Transverse colon (tissue), 4 donors: Measurements from ENCODE around the gene EXT2. TPM values are rescaled to one million over a fixed set of nuclear protein-coding genes. Genes with fewer than 3 reads are reported as not detected.

ENCODE experiments used
- DNase-seq: peaks from one replicate; pipeline ENCODE4 v3.0.0-alpha.2; 2019
- H3K27ac ChIP-seq, 4 donors: fragments of 200-600 bp; sonication (generic); 2 replicates each; pipeline ENCODE4 v1.5.1; 2016 to 2018; ENCODE audit warnings: inconsistent platforms in 4 of 4
- H3K27me3 ChIP-seq: fragments of 200-600 bp; sonication (generic); 2 replicates; pipeline ENCODE4 v1.5.1; 2017; ENCODE audit warnings: inconsistent platforms
- H3K36me3 ChIP-seq, 4 donors: fragments of 200-600 bp; sonication (generic); 2 replicates each; pipeline ENCODE4 v1.5.1; 2017 to 2019; ENCODE audit warnings: inconsistent platforms in 4 of 4
- H3K4me1 ChIP-seq, 4 donors: fragments of 200-600 bp; sonication (generic); 2 replicates each; pipeline ENCODE4 v1.5.1; 2017 to 2020; ENCODE audit warnings: inconsistent platforms in 4 of 4
- H3K4me3 ChIP-seq, 4 donors: fragments of 200-600 bp; sonication (generic); 1 replicate in 1 of 4; 2 replicates in 3 of 4; pipeline versions ENCODE4 v1.5.1 to v1.6.1; 2017 to 2019; ENCODE audit warnings: inconsistent platforms in 4 of 4
- H3K9me3 ChIP-seq, 2 donors: fragments of 200-600 bp; sonication (generic); 2 replicates each; pipeline ENCODE4 v1.5.1; 2017 to 2019; ENCODE audit warnings: inconsistent platforms in 2 of 2
- CTCF ChIP-seq, 5 experiments: fragments of 200-600 bp in 3 of 5; fragments of 450-650 bp in 2 of 5; sonication (generic) in 3 of 5; IDR thresholded peaks; 1 replicate in 2 of 5; 2 replicates in 3 of 5; pipeline ENCODE4 v1.5.1; 2016 to 2017; ENCODE audit warnings: antibody characterized with exemption in 5 of 5, inconsistent platforms in 3 of 5, mild to moderate bottlenecking in 2 of 5, moderate library complexity in 1 of 5
- EP300 ChIP-seq: sonication (generic); formaldehyde crosslinking; IDR thresholded peaks from one replicate; pipeline ENCODE4 v1.6.1; 2017; ENCODE audit warnings: antibody characterized with exemption, low read depth
- POLR2A ChIP-seq: fragments of 450-650 bp; IDR thresholded peaks from one replicate; pipeline ENCODE4 v1.6.1; 2016; ENCODE audit warnings: antibody characterized with exemption, mild to moderate bottlenecking, moderate library complexity
- POLR2AphosphoS5 ChIP-seq, 3 donors: sonication (generic); formaldehyde crosslinking; IDR thresholded peaks; one replicate each; pipeline ENCODE4 v1.6.1; 2016; ENCODE audit warnings: antibody characterized with exemption in 3 of 3
- WGBS, 2 donors: methylation state at CpG; one replicate each; pipeline ENCODE4 v1.1.5; 2018; ENCODE audit warnings: low coverage in 1 of 2; 5-methylcytosine and 5-hydroxymethylcytosine counted together
- in situ Hi-C, 4 donors: fragments of 200-750 bp; cut with MboI; loops; one replicate each; pipeline versions ENCODE4 v1.15.0 to v1.15.1; 2017; ENCODE audit warnings: low sequenced_read_pairs in 3 of 4, low pct_ligation_motif_present in 1 of 4, low pct_unique_long_range_greater_than_20kb in 1 of 4
- intact Hi-C: fragments of 100-400 bp; cut with DNase I; formaldehyde crosslinking; loops from one replicate; pipeline ENCODE4 v1.15.1; 2023; ENCODE audit warnings: low total_unique reads
- total RNA-seq, 4 donors: library from RNA; depleted of rRNA; stranded (reverse); fragments of >200 nt; gene quantifications; one replicate each; pipeline ENCODE4 v1.1.0, GENCODE V29; 2016

EXT2 gene
- total RNA-seq, 4 donors from 2014 or later = 32.2 to 82.9 (median 59.6) TPM

DNA sequence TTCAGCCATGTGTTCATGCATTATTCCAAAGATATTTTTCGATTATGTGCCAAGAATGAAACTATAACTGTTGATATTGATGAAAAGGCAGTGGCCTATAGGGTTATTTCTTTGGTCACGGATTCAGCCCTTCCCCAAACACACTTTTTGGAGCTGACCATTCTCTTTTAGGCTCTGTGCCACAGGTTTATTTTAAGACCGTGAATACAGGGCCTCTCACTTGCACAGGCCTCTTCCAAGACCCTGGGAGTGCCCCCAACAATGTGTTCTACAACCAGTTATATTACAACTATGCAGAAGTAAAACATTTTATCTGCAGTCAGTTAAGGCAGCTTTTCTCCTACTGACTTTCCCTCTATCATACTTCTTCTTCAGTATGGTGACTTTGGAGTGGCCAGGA is 109.9 kb downstream of the EXT2 start:
- WGBS, 2 donors = 86 to 92% methylated on average over 3 of the region's 3 CpGs
- H3K4me3 ChIP-seq = no peak overlapping the region
- intact Hi-C loops (no loop called here), in situ Hi-C loops (no loop called here)
- H3K27ac ChIP-seq = no peak overlapping the region
- no peaks in the 10 kb centered on the region for H3K27me3 ChIP-seq
- H3K9me3 ChIP-seq = no peaks in the 10 kb centered on the region
- no peak for DNase-seq
- H3K36me3 ChIP-seq = peaks cover 0 to 13% (median 0%) of the 10 kb centered on the region in 4 donors
- no peaks in the 10 kb centered on the region for H3K4me1 ChIP-seq
- TF ChIP-seq POLR2AphosphoS5 (IDR thresholded peaks at IDR 0.05) = no peak
- TF ChIP-seq EP300 = no peak
- TF ChIP-seq CTCF (IDR thresholded peaks at IDR 0.05) = no peak
- no peak for TF ChIP-seq POLR2A

GRCh38 chr11:44205836-44206235 is 110.4 kb downstream of the EXT2 start:
- Histone ChIP-seq H3K27ac (no peak overlapping the region), H3K36me3 (peaks cover 0 to 13% (median 0%) of the 10 kb centered on the region in 4 donors), H3K4me3 (no peak overlapping the region), H3K27me3 (no peaks in the 10 kb centered on the region), H3K4me1 (no peaks in the 10 kb centered on the region), H3K9me3 (no peaks in the 10 kb centered on the region)
- no peak for TF ChIP-seq CTCF (IDR thresholded peaks at IDR 0.05)
- TF ChIP-seq EP300 = no peak
- TF ChIP-seq POLR2AphosphoS5 (IDR thresholded peaks at IDR 0.05) = no peak
- no peak for TF ChIP-seq POLR2A
- no peak for DNase-seq
- in situ Hi-C loops (no loop called here), intact Hi-C loops (no loop called here)
- WGBS, 2 donors = 95 to 98% methylated on average over 2 of the region's 2 CpGs

GRCh38 chr11:44207292-44207691 is 111.8 kb downstream of the EXT2 start:
- Histone ChIP-seq H3K4me3 (no peak overlapping the region), H3K27ac (no peak overlapping the region), H3K27me3 (no peaks in the 10 kb centered on the region), H3K9me3 (no peaks in the 10 kb centered on the region), H3K36me3 (peaks cover 0 to 13% (median 0%) of the 10 kb centered on the region in 4 donors), H3K4me1 (no peaks in the 10 kb centered on the region)
- in situ Hi-C loops (no loop called here), intact Hi-C loops (no loop called here)
- 96 to 98% methylated on average over 5 to 7 of the region's 7 CpGs for WGBS, 2 donors
- no peak for TF ChIP-seq EP300
- TF ChIP-seq POLR2A = no peak
- TF ChIP-seq POLR2AphosphoS5 (IDR thresholded peaks at IDR 0.05) = no peak
- TF ChIP-seq CTCF (IDR thresholded peaks at IDR 0.05) = no peak
- no peak for DNase-seq

DNA sequence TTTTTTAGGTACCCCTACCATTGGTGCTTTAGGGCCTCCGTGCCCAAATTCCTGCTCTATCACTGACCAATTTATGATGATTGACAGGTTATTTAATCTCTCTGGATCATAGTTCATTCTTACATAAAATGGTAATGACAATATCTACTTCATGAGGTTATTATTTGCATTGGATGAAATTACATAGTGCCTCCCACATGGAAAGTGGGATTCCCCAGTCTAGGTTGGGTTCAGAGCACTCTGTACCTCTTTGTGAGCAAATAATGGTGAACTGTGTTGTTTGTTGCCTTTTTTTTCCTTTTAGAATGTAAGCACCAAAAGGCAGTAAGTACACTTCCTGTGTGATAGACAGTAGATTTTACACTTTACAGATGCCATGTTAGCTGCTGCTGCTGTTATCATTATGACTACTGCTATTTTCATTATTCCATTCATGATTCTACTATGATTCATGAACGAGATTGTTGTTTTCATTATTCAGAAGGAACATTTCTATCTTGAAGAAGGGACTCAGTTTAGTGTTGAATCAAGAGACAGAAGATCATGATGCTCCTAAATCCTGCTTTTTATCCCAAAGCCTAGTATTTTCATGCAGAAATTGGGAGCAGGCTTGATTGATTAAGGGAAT is 113.6 kb downstream of the EXT2 start:
- TF ChIP-seq CTCF (IDR thresholded peaks at IDR 0.05) (no peak), POLR2AphosphoS5 (IDR thresholded peaks at IDR 0.05) (no peak), EP300 (no peak), POLR2A (no peak)
- DNase-seq = no peak
- Histone ChIP-seq H3K4me3 (no peak overlapping the region), H3K27me3 (no peaks in the 10 kb centered on the region), H3K4me1 (no peaks in the 10 kb centered on the region), H3K27ac (no peak overlapping the region), H3K36me3 (peaks cover 0 to 13% (median 0%) of the 10 kb centered on the region in 4 donors), H3K9me3 (no peaks in the 10 kb centered on the region)
- intact Hi-C loops (no loop called here), in situ Hi-C loops (no loop called here)
- WGBS, 2 donors = 56 to 64% methylated on average over 2 of the region's 2 CpGs
